ENCODE data around the gene C1QTNF2. TPM values are rescaled to one million over a fixed set of nuclear protein-coding genes. Genes with fewer than 3 reads are reported as not detected.

C1QTNF2 gene
- total RNA-seq, 1 donor from 2014 or later: 2.2 TPM

GRCh38 chr5:160310552-160311295 lies 59.7 kb downstream of the C1QTNF2 start:
- Histone ChIP-seq H3K27me3 (no peaks in the 10 kb centered on the region), H3K9me3 (no peaks in the 10 kb centered on the region), H3K36me3 (no peaks in the 10 kb centered on the region), H3K27ac (peak overlapping the region; percentile 81), H3K4me3 (peak overlapping the region; percentile 60), H3K4me1 (peaks cover 12% of the 10 kb centered on the region)
- no peak for TF ChIP-seq CTCF (IDR thresholded peaks at IDR 0.05)
- ATAC-seq (no peak), DNase-seq (no peak)
- intact Hi-C loops (cut with DNase I): no loop called here

GRCh38 chr5:160310140-160310539 lies 60.3 kb downstream of the C1QTNF2 start:
- intact Hi-C loops (cut with DNase I): no loop called here
- TF ChIP-seq CTCF (IDR thresholded peaks at IDR 0.05): no peak
- DNase-seq (no peak), ATAC-seq (no peak)
- H3K36me3 ChIP-seq: no peaks in the 10 kb centered on the region
- peaks cover 12% of the 10 kb centered on the region for H3K4me1 ChIP-seq
- H3K9me3 ChIP-seq: no peaks in the 10 kb centered on the region
- H3K27ac ChIP-seq: no peak overlapping the region
- H3K4me3 ChIP-seq: no peak overlapping the region
- H3K27me3 ChIP-seq: no peaks in the 10 kb centered on the region

- DNase-seq: no peak
- ATAC-seq: no peak
- Histone ChIP-seq H3K27me3 (no peaks in the 10 kb centered on the region), H3K4me3 (no peak overlapping the region), H3K9me3 (no peaks in the 10 kb centered on the region), H3K4me1 (peaks cover 3% of the 10 kb centered on the region), H3K36me3 (no peaks in the 10 kb centered on the region), H3K27ac (no peak overlapping the region)
- intact Hi-C loops (cut with DNase I): no loop called here
- no peak for TF ChIP-seq CTCF (IDR thresholded peaks at IDR 0.05)
These were observed 63.7 kb downstream of the C1QTNF2 start for GRCh38 chr5:160306696-160307095.

GRCh38 chr5:160305319-160305718 lies 65.1 kb downstream of the C1QTNF2 start:
- ATAC-seq (no peak), DNase-seq (no peak)
- no peaks in the 10 kb centered on the region for H3K4me1 ChIP-seq
- H3K27ac ChIP-seq: no peak overlapping the region
- H3K36me3 ChIP-seq: no peaks in the 10 kb centered on the region
- no peaks in the 10 kb centered on the region for H3K27me3 ChIP-seq
- H3K4me3 ChIP-seq: no peak overlapping the region
- TF ChIP-seq CTCF (IDR thresholded peaks at IDR 0.05): no peak
- intact Hi-C loops (cut with DNase I): no loop called here
- no peaks in the 10 kb centered on the region for H3K9me3 ChIP-seq

GRCh38 chr5:160303690-160304089 lies 66.7 kb downstream of the C1QTNF2 start:
- Histone ChIP-seq H3K9me3 (no peaks in the 10 kb centered on the region), H3K36me3 (no peaks in the 10 kb centered on the region), H3K4me1 (no peaks in the 10 kb centered on the region), H3K27ac (no peak overlapping the region), H3K27me3 (no peaks in the 10 kb centered on the region), H3K4me3 (no peak overlapping the region)
- ATAC-seq (no peak), DNase-seq (no peak)
- intact Hi-C loops (cut with DNase I): no loop called here
- TF ChIP-seq CTCF (IDR thresholded peaks at IDR 0.05): no peak

Data from upper lobe of right lung (tissue), 1 donor.